GM12801 (cell line): ENCODE data around the gene TMEM209.

Source experiments
- CTCF ChIP-seq: IDR thresholded peaks from one replicate; pipeline ENCODE4 v1.5.1; 2011; ENCODE audit warnings: control low read depth; ENCODE audit not compliant: insufficient read length; ENCODE audit errors: extremely low read depth

Gene TMEM209

GRCh38 chr7:130182990-130183389 is 22.2 kb downstream of the TMEM209 start:
- no peak for TF ChIP-seq CTCF

GRCh38 chr7:130181263-130181605 is 24.0 kb downstream of the TMEM209 start:
- TF ChIP-seq CTCF: no peak

GRCh38 chr7:130180571-130181262 is 24.5 kb downstream of the TMEM209 start:
- TF ChIP-seq CTCF: no peak

GRCh38 chr7:130179631-130180030 is 25.6 kb downstream of the TMEM209 start:
- TF ChIP-seq CTCF: no peak

- TF ChIP-seq CTCF: no peak
Measured at GRCh38 chr7:130178251-130178650, 27.0 kb downstream of the TMEM209 start.

GRCh38 chr7:130174237-130174959 is 30.8 kb downstream of the TMEM209 start:
- no peak for TF ChIP-seq CTCF

- no peak for TF ChIP-seq CTCF
Measured at GRCh38 chr7:130162196-130162595, 43.0 kb downstream of the TMEM209 start.
